Neural cell (in vitro differentiated cells): ENCODE results near the gene RASGRP4. TPM values are rescaled to one million over a fixed set of nuclear protein-coding genes. Genes with fewer than 3 reads are reported as not detected.

Experiments used
- H2AFZ ChIP-seq: fragments of 200-600, 300-800 bp; sonication (generic), shearing (Covaris generic); 2 replicates; pipeline ENCODE4 v1.6.0; 2014; ENCODE audit warnings: low read depth, mild to moderate bottlenecking, antibody characterized with exemption, low read length, moderate library complexity
- H3F3A ChIP-seq: fragments of 200-600 bp; shearing (Covaris generic); 2 replicates; pipeline ENCODE4 v1.6.1; 2016; ENCODE audit warnings: mild to moderate bottlenecking, moderate library complexity, mixed read lengths, antibody characterized with exemption, low read length; ENCODE audit not compliant: insufficient read depth, poor library complexity, severe bottlenecking
- H3K27ac ChIP-seq: fragments of 200-600, 300-800 bp; sonication (generic), shearing (Covaris generic); 2 replicates; pipeline ENCODE4 v1.5.1; 2014; ENCODE audit warnings: mild to moderate bottlenecking, low read length, moderate library complexity
- H3K27me3 ChIP-seq: fragments of 300-800, 200-600 bp; sonication (generic), shearing (Covaris generic); 2 replicates; pipeline ENCODE4 v1.6.0; 2014; ENCODE audit warnings: mild to moderate bottlenecking, low read depth, low read length, moderate library complexity; ENCODE audit not compliant: insufficient read depth
- H3K36me3 ChIP-seq: fragments of 300-800, 200-600 bp; sonication (generic), shearing (Covaris generic); 2 replicates; pipeline ENCODE4 v1.5.1; 2014; ENCODE audit warnings: mild to moderate bottlenecking, antibody characterized with exemption, low read length, moderate library complexity; ENCODE audit not compliant: insufficient read depth
- H3K4me2 ChIP-seq: fragments of 300-800, 200-600 bp; sonication (generic), shearing (Covaris generic); 2 replicates; pipeline ENCODE4 v1.6.0; 2014; ENCODE audit warnings: mild to moderate bottlenecking, low read length
- H3K4me3 ChIP-seq: fragments of 300-800, 200-600 bp; sonication (generic), shearing (Covaris generic); 2 replicates; pipeline ENCODE4 v1.5.1; 2014; ENCODE audit warnings: mild to moderate bottlenecking, low read length, moderate library complexity
- H3K79me2 ChIP-seq: fragments of 200-600 bp; shearing (Covaris generic); replicated peaks from 2 replicates; pipeline ENCODE4 v1.6.0; 2014; ENCODE audit warnings: mild to moderate bottlenecking, low read length, moderate library complexity; ENCODE audit not compliant: insufficient read depth
- H3K9ac ChIP-seq: fragments of 300-800, 200-600 bp; sonication (generic), shearing (Covaris generic); 2 replicates; pipeline ENCODE4 v1.6.1; 2016; ENCODE audit warnings: mild to moderate bottlenecking, low read length, mixed read lengths
- H3K9me2 ChIP-seq: fragments of 200-600 bp; shearing (Covaris generic); 2 replicates; pipeline ENCODE4 v1.6.1; 2016; ENCODE audit warnings: mild to moderate bottlenecking, low read length, mixed read lengths; ENCODE audit not compliant: insufficient read depth
- H3K9me3 ChIP-seq: fragments of 200-600, 300-800 bp; sonication (generic), shearing (Covaris generic); 2 replicates; pipeline ENCODE4 v1.6.1; 2016; ENCODE audit warnings: mild to moderate bottlenecking, mixed run types, low read length, moderate library complexity, mixed read lengths
- H4K20me1 ChIP-seq: fragments of 200-600 bp; shearing (Covaris generic); 2 replicates; pipeline ENCODE4 v1.6.1; 2016; ENCODE audit warnings: mild to moderate bottlenecking, mixed run types; ENCODE audit not compliant: insufficient read depth
- EP300 ChIP-seq: fragments of 450-650 bp; conservative IDR thresholded peaks from 2 replicates; pipeline ENCODE4 v1.6.1; 2014; ENCODE audit warnings: antibody characterized with exemption, mild to moderate bottlenecking, moderate library complexity; ENCODE audit not compliant: poor library complexity, severe bottlenecking
- EZH2 ChIP-seq: fragments of 200-600, 300-800 bp; shearing (Covaris generic), sonication (generic); IDR thresholded peaks from 2 replicates; pipeline ENCODE4 v1.6.1; 2014; ENCODE audit warnings: antibody characterized with exemption, low read length, borderline replicate concordance, mild to moderate bottlenecking; ENCODE audit not compliant: insufficient read depth, poor library complexity, severe bottlenecking
- MXI1 ChIP-seq: fragments of 450-650 bp; conservative IDR thresholded peaks from 2 replicates; pipeline ENCODE4 v1.6.1; 2014; ENCODE audit warnings: antibody characterized with exemption, mild to moderate bottlenecking; ENCODE audit not compliant: poor library complexity, severe bottlenecking
- POLR2AphosphoS5 ChIP-seq: IDR thresholded peaks from 2 replicates; pipeline ENCODE4 v1.6.1; 2012
- RAD21 ChIP-seq: fragments of 450-650 bp; conservative IDR thresholded peaks from 2 replicates; pipeline ENCODE4 v1.6.1; 2014; ENCODE audit warnings: antibody characterized with exemption, mild to moderate bottlenecking, moderate library complexity
- SMC3 ChIP-seq: fragments of 450-650 bp; conservative IDR thresholded peaks from 2 replicates; pipeline ENCODE4 v1.6.1; 2014; ENCODE audit warnings: antibody characterized with exemption, mild to moderate bottlenecking, moderate library complexity; ENCODE audit not compliant: poor library complexity
- TAF1 ChIP-seq: IDR thresholded peaks from 2 replicates; pipeline ENCODE4 v1.6.1; 2012; ENCODE audit warnings: low read depth
- polyA plus RNA-seq: library from polyadenylated mRNA; depleted of rRNA; stranded (reverse); fragments of >200 nt; gene quantifications from 2 replicates; pipeline ENCODE4 v1.2.3, GENCODE V29; 2014
- TF ChIP-seq, protein P1 (sequence below): fragments of 450-650 bp; IDR thresholded peaks from 2 replicates; pipeline ENCODE4 v1.5.1; 2014; ENCODE audit warnings: antibody characterized with exemption, mild to moderate bottlenecking, moderate library complexity; ENCODE audit not compliant: poor library complexity, severe bottlenecking
- TF ChIP-seq, protein P2 (sequence below): IDR thresholded peaks from 2 replicates; pipeline ENCODE4 v1.6.1; 2012; ENCODE audit warnings: borderline replicate concordance

The RASGRP4 gene
- polyA plus RNA-seq, 1 donor from 2014 or later = not detected

GRCh38 chr19:38441657-38442348 lies 15.8 kb upstream of the RASGRP4 start:
- Histone ChIP-seq H3K79me2 (no peaks in the 10 kb centered on the region), H3K9me3 (no peaks in the 10 kb centered on the region), H3F3A (no peaks in the 10 kb centered on the region), H3K27ac (no peak overlapping the region), H3K4me3 (no peak overlapping the region), H4K20me1 (no peaks in the 10 kb centered on the region), H3K9me2 (no peaks in the 10 kb centered on the region), H3K9ac (no peak overlapping the region), H3K27me3 (no peaks in the 10 kb centered on the region), H3K4me2 (no peak overlapping the region), H3K36me3 (no peaks in the 10 kb centered on the region), H2AFZ (no peak overlapping the region)
- no peak for TF ChIP-seq EP300
- no peak for TF ChIP-seq TAF1
- no peak for TF ChIP-seq RAD21
- no peak for TF ChIP-seq SMC3
- TF ChIP-seq EZH2 = no peak
- TF ChIP-seq, protein P1, sequence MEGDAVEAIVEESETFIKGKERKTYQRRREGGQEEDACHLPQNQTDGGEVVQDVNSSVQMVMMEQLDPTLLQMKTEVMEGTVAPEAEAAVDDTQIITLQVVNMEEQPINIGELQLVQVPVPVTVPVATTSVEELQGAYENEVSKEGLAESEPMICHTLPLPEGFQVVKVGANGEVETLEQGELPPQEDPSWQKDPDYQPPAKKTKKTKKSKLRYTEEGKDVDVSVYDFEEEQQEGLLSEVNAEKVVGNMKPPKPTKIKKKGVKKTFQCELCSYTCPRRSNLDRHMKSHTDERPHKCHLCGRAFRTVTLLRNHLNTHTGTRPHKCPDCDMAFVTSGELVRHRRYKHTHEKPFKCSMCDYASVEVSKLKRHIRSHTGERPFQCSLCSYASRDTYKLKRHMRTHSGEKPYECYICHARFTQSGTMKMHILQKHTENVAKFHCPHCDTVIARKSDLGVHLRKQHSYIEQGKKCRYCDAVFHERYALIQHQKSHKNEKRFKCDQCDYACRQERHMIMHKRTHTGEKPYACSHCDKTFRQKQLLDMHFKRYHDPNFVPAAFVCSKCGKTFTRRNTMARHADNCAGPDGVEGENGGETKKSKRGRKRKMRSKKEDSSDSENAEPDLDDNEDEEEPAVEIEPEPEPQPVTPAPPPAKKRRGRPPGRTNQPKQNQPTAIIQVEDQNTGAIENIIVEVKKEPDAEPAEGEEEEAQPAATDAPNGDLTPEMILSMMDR = no peak
- no peak for TF ChIP-seq MXI1
- TF ChIP-seq POLR2AphosphoS5 = no peak
- TF ChIP-seq, protein P2, sequence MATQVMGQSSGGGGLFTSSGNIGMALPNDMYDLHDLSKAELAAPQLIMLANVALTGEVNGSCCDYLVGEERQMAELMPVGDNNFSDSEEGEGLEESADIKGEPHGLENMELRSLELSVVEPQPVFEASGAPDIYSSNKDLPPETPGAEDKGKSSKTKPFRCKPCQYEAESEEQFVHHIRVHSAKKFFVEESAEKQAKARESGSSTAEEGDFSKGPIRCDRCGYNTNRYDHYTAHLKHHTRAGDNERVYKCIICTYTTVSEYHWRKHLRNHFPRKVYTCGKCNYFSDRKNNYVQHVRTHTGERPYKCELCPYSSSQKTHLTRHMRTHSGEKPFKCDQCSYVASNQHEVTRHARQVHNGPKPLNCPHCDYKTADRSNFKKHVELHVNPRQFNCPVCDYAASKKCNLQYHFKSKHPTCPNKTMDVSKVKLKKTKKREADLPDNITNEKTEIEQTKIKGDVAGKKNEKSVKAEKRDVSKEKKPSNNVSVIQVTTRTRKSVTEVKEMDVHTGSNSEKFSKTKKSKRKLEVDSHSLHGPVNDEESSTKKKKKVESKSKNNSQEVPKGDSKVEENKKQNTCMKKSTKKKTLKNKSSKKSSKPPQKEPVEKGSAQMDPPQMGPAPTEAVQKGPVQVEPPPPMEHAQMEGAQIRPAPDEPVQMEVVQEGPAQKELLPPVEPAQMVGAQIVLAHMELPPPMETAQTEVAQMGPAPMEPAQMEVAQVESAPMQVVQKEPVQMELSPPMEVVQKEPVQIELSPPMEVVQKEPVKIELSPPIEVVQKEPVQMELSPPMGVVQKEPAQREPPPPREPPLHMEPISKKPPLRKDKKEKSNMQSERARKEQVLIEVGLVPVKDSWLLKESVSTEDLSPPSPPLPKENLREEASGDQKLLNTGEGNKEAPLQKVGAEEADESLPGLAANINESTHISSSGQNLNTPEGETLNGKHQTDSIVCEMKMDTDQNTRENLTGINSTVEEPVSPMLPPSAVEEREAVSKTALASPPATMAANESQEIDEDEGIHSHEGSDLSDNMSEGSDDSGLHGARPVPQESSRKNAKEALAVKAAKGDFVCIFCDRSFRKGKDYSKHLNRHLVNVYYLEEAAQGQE = no peak

GRCh38 chr19:38440592-38440991 lies 14.6 kb upstream of the RASGRP4 start:
- TF ChIP-seq MXI1 (no peak), TAF1 (no peak), SMC3 (no peak), EP300 (no peak)
- TF ChIP-seq, protein P2 = no peak
- TF ChIP-seq, protein P1 = no peak
- no peak overlapping the region for H3K27ac ChIP-seq
- H3F3A ChIP-seq = no peaks in the 10 kb centered on the region
- H3K79me2 ChIP-seq = no peaks in the 10 kb centered on the region
- no peaks in the 10 kb centered on the region for H3K9me2 ChIP-seq
- H3K36me3 ChIP-seq = no peaks in the 10 kb centered on the region
- no peak overlapping the region for H3K9ac ChIP-seq
- no peaks in the 10 kb centered on the region for H3K9me3 ChIP-seq
- H3K4me2 ChIP-seq = no peak overlapping the region
- H3K27me3 ChIP-seq = no peaks in the 10 kb centered on the region
- H2AFZ ChIP-seq = no peak overlapping the region
- H3K4me3 ChIP-seq = no peak overlapping the region
- H4K20me1 ChIP-seq = no peaks in the 10 kb centered on the region
